Hypothalamus (tissue), 51 donors: ENCODE measurements around the gene MAML3.

ENCODE experiments used
- DNase-seq, 51 donors: peaks; one replicate each; lab custom pipeline; 2025; lab: John Stamatoyannopoulos, UW

The MAML3 gene

DNA sequence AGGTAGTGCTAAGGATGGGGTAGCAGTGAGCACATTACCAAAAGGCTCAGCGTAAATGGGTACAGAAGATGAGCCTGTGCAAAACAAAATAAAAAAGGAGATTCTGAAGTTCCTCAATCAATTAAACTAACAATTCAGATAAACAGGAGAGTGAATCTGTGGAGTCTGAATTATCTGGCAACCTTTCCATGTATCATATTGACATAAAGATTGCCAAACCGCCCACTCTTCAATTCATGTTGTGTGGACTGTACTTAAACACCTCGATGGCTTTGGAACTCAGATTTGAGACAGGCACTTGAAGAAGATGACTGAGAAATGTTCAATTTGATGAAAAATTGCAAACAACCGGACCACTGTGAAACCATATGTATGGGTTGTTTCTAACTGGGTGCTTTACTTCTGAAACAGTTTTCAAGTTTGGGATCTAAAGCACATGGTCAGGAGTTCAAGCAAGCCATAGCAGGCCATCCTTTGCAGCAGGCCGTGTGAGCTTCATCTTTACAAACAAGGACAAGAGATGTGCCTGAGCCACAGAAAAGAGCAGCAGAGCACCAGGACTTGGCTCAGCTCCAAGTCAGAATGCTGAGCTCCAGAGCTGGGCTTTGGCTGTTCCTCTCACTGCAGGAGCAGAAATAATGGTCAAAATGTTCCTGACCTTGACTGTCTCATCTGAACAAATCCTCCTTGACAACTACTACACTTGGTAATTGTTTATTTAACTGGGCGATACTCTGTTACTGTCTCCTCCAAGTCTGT is 380.2 kb downstream of the MAML3 start:
- DNase-seq, result no peak

DNA sequence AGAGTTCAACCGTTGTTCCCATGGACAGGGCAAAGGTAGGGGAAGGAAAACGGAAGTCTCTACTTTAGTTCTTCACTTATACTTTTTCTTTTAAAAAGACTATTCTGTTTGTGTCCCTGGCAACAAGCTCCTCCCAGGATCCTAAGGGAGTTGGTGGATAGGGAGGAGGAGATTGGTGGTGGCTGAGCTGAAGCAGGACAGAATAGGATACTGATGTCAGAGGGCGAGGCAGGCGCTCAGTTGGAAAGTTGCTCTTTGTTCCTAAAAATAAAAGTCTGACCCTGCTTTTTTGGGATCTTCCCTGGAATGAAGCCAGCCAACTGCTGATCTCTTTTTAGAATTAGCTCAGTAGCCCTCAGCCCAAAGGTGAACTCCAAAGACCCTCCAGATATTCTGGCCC is 383.6 kb downstream of the MAML3 start:
- DNase-seq, result no peak

DNA sequence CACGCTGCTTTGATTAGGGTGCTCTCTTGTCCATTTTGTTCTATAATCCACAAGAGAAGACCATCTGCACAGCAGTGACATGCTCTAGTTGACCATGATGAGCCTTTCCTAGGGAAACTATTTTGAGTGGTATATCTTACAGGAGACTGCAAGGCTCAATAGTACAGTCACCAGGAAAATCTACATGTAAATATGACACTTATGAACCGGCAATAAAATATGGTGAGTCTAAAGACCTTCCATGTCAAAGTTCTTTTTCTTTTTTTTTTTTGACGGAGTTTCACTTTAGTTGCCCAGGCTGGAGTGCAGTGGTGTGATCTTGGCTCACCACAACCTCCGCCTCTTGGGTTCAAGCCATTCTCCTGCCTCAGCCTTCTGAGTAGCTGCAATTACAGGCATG is 384.6 kb downstream of the MAML3 start:
- DNase-seq, result no peak

DNA sequence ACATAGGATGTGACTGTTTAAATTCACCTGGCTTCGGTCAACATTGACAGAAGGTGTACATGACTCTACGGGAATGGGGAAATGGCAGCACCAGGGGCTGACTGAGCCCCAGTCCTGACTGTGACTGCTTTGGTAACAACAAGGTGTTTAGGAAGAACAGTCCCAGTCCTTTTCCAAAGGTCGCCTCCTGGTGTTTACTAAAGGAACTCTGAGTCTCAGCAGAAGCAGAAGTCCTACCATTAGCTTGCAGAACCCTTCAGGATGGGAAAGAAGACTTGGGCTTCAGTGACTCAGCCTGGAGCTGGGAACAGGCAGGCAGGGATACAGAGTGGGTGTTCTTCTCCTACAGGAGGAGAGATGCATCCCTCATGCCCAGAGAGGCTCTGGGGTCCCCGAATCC is 385.1 kb downstream of the MAML3 start:
- no peak for DNase-seq

DNA sequence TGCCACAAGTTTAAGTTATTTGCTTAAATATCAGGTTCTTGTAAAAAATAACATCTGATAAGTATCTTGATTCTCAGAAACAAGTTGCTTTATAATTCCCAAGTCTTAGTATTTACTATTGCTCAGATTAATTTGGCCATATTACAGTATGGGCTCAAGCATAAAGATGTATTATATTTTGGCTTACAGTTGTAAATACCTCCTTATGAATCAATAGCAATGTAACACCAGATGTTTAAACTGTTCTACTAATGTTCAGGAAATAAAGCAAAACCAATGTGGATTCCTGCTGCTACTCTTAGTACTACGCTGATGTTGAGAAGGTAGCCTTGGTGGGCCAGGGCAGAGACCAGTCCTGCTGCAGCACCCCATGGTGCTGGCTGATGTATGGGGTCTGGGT is 385.6 kb downstream of the MAML3 start:
- DNase-seq, result no peak

DNA sequence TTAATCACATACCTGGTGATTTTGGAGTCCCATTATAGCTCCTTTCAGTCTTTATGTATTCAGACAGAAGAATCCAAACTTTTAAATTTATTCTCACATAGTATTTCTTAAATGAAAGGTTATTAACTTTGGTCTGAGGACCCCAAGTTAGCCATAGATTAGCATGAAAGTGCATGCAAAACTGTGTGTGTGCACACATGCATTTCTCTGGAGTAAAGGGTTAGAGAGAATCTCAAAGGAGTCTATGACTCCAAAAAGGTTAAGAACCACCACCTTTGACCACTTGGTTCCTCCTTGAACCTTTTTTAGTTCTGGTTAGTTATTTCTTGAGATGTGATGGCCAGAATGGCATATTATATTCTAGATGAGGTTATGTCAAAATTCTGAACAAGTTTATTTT is 386.4 kb downstream of the MAML3 start:
- DNase-seq, result no peak

DNA sequence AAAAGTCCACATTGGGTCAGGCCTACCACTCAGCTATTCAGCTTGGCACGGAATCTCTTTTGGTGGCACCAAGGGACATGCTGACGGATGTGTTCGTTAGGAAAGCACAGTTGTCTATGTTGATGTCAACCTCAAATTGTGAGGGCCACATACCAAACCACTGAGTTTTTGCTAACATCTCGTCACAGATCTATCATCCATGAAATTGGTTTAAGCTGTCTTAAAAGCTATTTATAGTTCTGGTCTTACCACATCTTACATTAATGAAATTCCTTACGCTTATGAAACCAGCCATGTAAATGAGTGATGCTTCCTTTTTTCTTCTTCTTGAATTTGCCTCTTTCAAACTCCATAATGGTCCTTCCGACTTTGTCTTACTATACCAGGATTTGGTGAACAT is 386.8 kb downstream of the MAML3 start:
- no peak for DNase-seq

DNA sequence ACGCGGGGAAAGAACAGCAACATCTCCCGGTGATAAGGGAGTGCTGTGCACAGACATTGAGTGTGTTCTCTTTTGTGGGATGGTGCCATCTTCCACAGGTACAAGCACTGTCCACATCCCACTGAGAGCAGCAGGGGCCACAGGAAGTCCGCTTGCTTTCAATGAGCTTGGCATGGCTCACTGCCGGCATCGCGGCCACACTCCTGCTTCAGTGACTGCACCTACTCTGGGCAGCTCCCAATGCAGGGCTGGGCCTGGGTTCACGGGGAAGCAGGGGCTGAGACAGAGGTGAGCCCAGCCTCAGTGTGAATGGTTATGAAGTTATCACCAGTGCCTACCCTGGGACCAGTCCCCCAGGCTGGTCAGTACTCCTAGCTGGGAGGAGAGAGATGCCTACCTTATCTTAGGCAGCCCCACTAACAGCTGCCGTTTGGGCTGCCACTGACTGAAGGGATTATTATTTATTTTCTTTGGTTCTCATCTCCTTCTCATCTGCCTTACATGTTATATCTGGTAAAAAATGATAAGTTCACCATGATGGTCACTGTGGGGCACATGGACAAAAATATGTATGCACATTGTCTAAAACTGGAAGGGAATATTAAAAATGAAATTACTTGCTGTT is 389.2 kb downstream of the MAML3 start:
- no peak for DNase-seq

DNA sequence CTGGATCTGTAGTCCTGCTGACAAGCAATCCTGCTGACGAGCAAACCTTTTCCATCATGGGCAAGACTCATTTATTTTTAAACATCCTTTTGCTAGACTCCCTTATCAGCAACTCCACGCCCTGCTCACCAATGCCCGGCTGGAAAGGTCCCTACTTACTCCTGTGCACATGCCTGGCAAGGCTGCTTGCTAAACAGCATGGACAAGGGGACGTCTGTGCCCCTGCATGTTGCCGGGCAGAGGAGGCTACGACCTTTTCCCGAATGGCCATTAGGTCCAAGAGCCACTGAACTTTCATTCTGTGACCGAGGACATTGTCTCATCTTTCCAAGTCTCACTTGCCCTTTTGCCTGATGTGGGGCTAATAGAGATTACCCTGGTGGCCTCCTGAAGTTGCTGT is 389.8 kb downstream of the MAML3 start:
- no peak for DNase-seq

DNA sequence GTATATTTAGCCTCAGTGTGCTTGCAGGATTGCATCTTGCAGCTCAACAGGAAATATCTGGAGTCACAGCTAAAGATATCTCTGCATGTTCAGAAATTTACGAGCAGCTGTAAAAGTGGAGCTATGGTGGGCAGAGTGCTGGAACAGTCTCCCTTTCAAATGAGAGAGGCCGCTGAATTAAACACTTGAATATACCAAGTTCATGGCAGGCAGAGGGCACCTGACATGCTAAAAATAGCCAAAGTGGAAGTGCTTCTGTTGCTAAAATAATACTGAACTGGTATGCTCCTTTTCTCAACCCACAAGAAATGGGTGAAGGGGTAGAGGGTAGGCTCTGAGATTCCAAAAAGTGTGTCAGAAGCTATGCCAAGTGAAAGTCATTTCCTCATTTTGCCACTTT is 390.3 kb downstream of the MAML3 start:
- DNase-seq, result peak in 1 of 51 donors; percentile 23

DNA sequence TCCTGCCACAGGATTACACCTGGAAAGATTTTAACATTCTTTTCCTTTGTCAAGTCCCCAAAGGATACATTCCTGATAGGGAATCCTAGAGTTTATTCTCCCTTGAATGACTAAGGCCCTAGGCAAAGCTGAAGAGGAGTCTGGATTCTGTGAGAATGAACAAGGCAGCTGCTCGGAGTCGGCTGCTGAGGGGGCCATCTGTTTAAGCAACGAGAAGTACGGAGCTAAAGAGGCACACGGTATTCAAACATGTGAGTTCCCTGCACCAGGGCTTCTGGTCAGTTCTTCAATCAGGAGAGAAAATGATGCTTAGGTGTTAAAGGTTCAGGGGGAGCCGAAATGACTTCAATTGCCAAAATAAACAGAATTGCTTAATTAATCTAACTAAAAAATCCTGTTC is 390.8 kb downstream of the MAML3 start:
- no peak for DNase-seq

DNA sequence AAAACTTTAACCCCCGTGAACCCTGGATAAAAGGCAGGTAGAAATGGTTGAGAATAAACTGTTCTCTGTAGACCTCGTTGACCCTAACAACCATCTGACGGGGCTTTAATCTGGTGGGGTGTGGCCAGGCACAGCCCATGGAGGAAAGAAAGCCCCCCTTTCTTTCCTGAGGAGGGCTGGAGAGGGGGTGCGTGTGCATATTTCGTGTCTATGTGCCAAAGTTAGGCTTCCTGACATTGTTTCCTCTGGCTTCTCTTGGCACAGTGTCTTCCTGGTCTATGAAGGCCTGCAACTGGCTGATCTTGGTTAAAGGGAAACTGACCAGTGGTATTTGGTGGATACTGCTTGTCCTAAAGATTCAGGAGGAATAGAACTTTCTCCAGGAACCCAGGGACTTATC is 391.3 kb downstream of the MAML3 start:
- DNase-seq, result no peak

DNA sequence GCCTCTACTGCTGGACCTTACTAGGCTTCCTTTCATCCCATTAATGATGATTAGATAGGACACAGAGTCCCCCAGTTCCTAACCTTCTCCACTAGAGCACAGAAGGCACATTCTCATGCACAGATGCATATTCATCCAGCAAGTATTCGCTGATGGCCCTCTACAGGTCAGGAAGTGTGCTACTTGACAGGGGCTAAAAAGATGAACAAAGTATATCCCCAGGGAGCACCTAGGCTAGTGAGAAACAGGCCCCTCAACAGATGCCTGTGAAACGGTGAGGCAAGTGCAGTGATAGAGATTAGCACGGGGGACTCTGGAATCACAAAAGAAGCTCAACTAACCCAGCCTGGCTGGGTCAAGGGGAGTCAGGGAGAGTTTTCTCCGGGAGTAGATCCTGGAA is 392.5 kb downstream of the MAML3 start:
- DNase-seq, result no peak

DNA sequence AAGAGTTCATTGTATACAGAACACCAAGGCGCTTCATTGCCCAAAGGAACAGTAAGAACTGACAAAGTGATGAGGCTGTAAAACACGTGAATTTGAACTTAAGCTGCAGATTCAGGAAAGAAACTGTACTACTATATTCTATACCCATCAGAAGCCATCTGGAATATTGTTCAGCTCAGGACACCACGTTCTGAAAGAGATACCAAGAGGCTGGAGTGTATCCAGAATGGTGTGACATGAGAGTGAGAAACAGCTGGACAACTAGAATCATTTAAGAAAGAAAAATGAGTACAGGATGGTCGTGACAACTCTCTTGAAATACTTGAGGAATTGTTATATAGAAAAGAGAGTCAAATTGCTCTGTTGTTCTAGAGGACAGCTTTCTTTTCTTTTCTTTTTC is 393.4 kb downstream of the MAML3 start:
- no peak for DNase-seq

DNA sequence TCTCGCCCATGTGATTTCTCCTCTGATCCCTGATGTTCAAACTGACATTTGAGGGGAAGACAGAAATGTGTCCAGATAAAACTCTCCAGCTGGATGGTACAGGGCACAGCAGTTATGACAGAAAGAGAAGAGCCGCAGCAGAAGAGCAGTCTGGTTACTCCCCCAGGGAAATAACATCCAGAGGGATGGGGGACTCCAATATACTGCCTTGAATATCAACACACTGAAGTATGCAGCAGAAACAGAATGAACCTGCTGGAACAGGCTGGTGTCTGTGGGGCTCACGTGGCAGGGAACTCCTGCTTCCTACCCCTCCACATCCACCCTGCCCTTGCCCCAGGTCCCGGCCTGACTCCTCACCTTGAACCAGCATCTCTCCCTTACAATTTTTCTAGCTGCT is 394.9 kb downstream of the MAML3 start:
- no peak for DNase-seq

DNA sequence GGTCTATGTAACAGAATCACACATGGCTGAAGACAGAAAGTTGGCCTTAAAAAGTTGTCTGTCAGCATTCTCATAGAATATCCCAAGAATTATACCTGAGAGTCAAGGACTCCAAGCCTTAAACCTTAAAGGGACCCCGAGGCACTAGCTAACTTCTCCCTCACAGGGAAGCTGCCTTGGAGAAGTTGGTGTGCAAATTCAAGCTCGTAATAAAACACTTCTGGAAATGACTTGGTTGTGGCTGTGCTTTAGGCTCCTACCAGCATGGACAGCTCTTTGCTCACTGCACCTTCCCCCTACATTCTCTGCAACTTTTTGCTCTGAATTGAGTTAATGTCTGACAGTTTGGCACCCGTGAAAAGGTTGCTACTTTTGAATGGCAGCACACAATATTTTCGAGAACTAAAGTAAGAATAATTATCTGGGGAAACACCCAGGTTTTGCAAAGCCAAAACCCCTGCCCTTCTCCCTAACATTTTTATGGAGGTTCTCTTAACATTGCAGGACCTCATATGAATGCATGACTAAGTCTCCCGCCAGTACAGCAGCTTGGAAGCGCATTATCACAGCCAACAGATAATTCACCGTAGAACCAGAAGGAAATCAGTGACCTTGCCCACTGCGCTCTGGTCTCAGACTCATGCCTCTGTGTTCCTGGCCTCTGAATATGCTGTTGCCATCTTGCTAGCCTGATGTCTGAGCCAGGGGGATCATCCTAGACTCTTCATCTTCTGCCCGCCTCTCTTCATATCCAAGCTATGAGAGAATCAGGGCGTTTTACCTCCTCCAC is 397.4 kb downstream of the MAML3 start:
- no peak for DNase-seq

DNA sequence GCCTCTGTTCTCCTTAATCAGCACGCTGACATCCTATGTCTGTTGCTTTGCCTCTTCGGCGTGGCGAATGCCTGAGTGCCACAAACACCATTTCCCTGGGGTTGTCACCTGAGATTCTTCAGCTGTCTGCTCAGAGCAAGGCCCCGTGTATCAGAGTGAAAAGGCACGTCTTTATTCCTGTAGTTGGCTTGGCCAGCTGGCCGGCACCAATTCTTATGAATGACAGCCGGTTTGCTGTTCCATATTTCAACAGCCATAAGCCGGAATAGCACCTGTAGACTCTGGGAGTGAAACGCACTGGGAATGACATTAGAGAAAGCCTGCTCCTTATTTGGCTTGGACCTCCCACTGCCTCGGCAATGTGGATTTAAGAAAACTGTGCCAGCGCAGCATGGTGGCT is 399.0 kb downstream of the MAML3 start:
- DNase-seq, result no peak

DNA sequence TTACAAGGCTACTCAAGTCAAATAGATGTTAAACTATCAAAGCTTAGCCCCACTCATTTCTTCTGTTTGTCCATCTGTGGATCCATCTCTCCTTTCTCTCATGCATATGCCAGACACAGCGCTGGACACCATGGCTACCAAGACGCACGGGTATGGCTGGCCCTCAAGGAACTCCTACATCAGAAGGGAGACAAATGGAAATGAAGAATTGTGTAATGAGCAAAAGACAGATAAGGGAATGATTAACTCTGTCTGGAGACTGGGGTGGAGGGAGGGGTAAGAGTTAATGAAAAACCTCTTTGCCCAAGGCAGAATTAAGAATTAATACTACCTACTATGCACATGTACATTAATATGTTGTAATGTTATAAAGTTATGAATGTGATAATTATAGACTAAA is 400.3 kb downstream of the MAML3 start:
- no peak for DNase-seq

DNA sequence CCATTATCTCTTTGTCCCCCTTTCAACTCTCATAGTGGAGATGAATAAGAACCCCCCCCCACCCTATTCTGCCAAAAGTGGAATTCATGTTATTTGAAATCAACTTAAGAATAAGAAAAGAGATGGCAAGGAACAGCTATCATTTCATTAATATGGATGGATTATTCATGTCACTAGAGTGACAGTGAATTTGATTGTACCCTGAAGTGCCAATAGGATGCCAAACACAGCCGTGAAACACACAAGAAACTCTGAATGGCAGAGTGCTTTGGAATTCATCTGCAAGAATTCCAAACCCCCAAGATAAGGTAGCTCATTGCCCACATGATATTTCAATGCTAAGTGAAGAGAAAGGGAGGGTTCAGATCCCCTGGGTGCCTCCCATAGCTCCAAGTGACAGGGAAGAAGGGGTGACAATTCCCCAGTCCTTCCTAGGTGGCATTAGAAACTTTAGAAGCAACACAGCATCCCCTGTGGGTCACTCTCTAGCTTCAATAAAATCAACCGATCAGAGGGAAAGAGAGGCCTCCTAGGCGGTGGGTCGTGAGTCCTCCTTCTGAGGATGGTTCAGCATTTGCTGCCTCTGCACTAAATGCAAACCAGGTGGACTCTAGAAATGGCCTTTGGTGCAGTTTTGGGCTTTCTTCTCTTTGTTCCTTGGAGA is 404.0 kb downstream of the MAML3 start:
- DNase-seq, result no peak

DNA sequence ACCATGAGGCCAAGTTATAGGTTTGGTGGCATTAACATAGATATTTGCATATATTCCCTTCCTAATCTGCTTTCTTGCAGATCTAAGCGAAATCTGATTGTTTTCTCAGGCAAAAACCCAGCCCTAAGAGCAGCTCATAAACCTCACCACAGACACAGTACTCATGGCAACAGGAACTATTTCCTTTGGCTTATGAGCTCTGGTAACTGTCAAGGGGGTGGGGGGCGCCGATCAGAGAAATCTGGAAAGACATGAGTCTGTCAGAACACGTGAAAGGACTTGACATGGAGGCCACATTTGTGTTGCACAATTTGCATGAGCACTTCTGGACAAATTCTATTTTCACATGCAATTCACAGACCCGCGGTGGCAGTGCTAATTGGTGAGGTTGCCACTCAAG is 404.6 kb downstream of the MAML3 start:
- no peak for DNase-seq

DNA sequence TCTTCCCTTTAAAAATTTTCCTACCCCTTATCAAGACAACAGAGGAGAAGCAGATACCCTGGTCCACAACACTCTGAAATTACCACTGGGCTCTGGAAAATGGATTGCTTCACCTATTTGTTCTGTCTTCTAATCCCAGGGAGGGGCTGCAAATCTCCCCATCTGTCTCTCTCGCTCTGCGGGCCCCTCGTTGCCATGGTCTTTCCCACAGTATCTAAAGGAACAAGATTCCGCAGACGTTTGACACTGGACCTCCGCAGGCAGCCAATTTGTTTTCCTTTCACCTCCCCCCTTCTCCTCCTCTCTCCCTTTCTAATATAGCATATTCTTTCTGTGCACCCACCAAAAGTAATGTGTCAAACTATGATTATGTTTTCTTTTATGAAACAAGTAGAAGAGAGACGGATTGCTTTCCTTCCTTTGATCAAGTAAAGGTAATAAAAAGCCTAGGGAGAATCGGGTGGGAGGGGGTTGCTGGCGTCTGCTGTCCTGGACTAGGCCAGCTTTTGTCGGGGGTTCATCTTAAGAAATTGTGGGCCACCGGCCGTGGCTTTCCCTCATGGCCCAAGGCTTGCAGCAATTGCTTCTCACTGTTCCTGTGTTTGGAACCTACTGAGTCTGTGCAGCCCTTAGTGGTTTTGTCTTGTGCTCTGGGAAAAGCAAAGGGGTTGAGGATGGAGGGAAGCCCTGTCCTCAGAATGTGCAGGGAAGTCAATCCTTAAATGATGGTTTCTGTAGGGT is 407.4 kb downstream of the MAML3 start:
- DNase-seq, result no peak
